ENCODE data around the gene MYO5B.

MYO5B gene

DNA sequence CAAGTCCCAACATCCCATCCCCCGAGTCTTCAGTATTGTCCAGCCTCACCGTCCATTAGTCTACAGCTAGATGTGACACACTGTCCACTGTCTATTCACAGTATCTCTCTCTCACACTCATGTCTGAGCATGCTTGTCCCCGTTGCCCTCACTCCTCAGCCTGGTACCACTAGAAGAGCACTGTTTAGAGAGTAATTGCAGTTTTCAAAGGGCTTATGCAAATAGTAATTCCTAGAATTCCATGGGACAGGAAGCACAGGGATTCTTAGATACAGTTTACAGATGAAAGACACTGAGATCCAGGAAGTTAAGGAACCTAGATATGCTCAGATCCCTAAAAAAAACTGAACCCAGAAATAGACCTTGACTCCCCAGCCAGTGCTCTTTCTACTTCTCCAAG lies 125.5 kb downstream of the MYO5B start:
- no peak overlapping the region for H3K27ac ChIP-seq (ENCODE audit: low read depth, low read length)
- no peak overlapping the region for H3K4me3 ChIP-seq (ENCODE audit: low read length)
- no peaks in the 10 kb centered on the region for H3K4me1 ChIP-seq (ENCODE audit: control insufficient read depth, insufficient read depth, low read length)
- no peak overlapping the region for H3K9ac ChIP-seq (ENCODE audit: low read length)
- H3K27me3 ChIP-seq (ENCODE audit: control insufficient read depth, insufficient read depth, low read length): no peaks in the 10 kb centered on the region
- no peaks in the 10 kb centered on the region for H3K36me3 ChIP-seq (ENCODE audit: control insufficient read depth, insufficient read depth, low read length)

DNA sequence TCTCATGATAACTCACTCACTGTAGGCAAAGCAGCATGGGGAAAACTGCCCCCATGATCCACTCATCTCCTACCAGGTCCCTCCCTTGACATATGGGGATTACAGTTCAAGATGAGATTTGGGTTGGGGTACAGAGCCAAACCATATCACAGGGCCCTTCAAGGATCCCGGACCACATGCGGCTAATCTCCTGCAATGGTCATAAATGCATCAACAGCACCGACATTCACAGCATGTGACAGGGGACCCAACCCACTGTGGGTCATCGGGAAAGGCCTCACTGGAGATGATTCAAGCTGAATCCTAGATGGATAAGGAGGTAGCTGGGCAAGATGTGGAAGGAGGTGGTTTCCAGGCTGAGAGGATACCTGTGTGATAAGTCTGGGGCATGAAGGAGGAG lies 129.4 kb downstream of the MYO5B start:
- no peaks in the 10 kb centered on the region for H3K4me1 ChIP-seq (ENCODE audit: control insufficient read depth, insufficient read depth, low read length)
- no peak overlapping the region for H3K4me3 ChIP-seq (ENCODE audit: low read length)
- no peaks in the 10 kb centered on the region for H3K36me3 ChIP-seq (ENCODE audit: control insufficient read depth, insufficient read depth, low read length)
- H3K9ac ChIP-seq (ENCODE audit: low read length): no peak overlapping the region
- no peaks in the 10 kb centered on the region for H3K27me3 ChIP-seq (ENCODE audit: control insufficient read depth, insufficient read depth, low read length)
- no peak overlapping the region for H3K27ac ChIP-seq (ENCODE audit: low read depth, low read length)

DNA sequence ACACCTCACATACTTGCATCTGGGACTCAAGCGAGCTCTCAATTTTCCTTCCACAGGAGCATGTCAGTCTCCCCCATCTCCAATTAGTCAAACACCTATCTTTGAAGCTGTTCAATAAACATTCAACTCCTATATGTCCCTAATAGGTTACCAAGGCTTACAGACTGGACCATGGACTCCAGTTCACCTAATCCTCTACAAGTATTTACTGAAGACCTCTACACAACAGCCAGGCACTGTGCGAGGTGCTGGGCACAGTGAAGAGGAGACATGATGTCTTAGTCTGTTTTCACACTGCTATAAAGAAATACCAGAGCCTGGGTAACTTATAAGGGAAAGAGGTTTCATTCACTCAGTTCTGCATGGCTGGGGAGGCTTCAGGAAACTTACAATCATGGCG lies 129.9 kb downstream of the MYO5B start:
- Histone ChIP-seq H3K9ac (ENCODE audit: low read length) (no peak overlapping the region), H3K36me3 (ENCODE audit: control insufficient read depth, insufficient read depth, low read length) (no peaks in the 10 kb centered on the region), H3K4me1 (ENCODE audit: control insufficient read depth, insufficient read depth, low read length) (no peaks in the 10 kb centered on the region), H3K4me3 (ENCODE audit: low read length) (no peak overlapping the region), H3K27ac (ENCODE audit: low read depth, low read length) (no peak overlapping the region), H3K27me3 (ENCODE audit: control insufficient read depth, insufficient read depth, low read length) (no peaks in the 10 kb centered on the region)

DNA sequence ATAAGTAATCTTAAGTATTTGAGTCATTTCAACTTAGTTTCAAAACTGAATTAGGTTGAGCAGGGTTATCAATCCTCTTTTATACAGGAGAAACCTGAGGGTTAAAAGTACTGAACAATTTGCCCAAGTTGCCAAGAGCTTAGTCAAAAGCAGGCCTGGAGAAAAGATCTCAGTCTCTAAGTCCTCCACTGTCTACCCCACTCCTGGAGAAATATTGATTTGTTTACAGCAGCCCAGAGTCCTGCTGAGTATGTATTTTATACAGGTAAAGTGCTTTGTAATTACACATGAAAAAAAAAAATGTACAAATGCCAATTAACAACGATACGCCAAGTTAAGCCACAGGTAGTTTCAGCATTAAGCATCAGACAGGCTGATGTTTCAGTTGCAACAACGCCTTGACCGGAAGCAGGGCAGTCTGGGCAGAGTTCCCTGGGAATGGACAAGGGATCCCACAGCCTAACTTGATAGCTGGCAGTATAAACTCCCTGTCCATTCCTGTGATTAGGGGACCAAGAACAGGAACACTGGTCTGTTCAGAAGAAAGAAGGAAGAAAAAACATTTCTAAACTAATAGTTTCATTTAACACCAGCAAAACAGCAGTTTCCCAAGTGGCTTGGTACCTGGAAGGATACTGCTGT lies 132.9 kb downstream of the MYO5B start:
- Histone ChIP-seq H3K9ac (ENCODE audit: low read length) (no peak overlapping the region), H3K27me3 (ENCODE audit: control insufficient read depth, insufficient read depth, low read length) (no peaks in the 10 kb centered on the region), H3K27ac (ENCODE audit: low read depth, low read length) (no peak overlapping the region), H3K4me1 (ENCODE audit: control insufficient read depth, insufficient read depth, low read length) (no peaks in the 10 kb centered on the region), H3K4me3 (ENCODE audit: low read length) (no peak overlapping the region), H3K36me3 (ENCODE audit: control insufficient read depth, insufficient read depth, low read length) (no peaks in the 10 kb centered on the region)

DNA sequence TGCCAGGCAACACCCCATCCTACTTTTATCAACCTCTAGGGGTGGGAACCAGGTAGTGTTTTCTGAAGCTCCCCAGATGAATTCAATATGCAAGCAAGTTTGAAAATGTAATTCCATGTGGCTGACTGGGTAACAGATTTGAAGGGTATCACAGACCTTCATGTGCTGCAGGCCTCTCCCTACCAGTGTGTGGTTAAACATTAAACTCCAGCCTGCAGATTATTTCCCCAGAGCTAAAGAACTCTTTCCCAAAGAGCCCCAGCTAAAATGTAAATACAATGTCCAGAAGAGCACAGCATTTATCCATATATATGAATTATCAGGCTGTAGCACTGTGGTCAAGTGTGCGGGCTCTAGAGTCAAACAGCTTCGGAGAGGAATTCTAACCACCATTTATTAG lies 134.1 kb downstream of the MYO5B start:
- no peak overlapping the region for H3K9ac ChIP-seq (ENCODE audit: low read length)
- H3K4me3 ChIP-seq (ENCODE audit: low read length): no peak overlapping the region
- no peaks in the 10 kb centered on the region for H3K27me3 ChIP-seq (ENCODE audit: control insufficient read depth, insufficient read depth, low read length)
- H3K27ac ChIP-seq (ENCODE audit: low read depth, low read length): no peak overlapping the region
- no peaks in the 10 kb centered on the region for H3K4me1 ChIP-seq (ENCODE audit: control insufficient read depth, insufficient read depth, low read length)
- no peaks in the 10 kb centered on the region for H3K36me3 ChIP-seq (ENCODE audit: control insufficient read depth, insufficient read depth, low read length)

DNA sequence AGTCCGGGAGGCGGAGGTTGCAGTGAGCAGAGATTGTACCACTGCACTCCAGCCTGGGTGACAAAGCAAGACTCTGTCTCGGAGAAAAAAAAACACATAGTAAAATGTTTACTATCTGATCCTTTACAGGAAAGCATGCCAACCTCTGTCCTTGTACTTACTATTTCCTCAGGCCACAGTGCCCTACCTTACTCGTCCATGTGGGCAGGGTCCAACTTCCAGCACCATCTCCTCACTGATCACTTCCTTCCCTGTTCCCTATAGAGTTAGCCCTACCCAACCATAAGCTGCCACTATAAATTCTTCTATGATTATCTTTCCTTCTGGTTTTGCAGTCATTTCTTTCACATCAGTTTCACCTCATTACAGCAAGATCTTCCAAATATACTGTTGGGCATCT lies 136.2 kb downstream of the MYO5B start:
- H3K36me3 ChIP-seq (ENCODE audit: control insufficient read depth, insufficient read depth, low read length): no peaks in the 10 kb centered on the region
- H3K27ac ChIP-seq (ENCODE audit: low read depth, low read length): no peak overlapping the region
- H3K4me3 ChIP-seq (ENCODE audit: low read length): no peak overlapping the region
- no peaks in the 10 kb centered on the region for H3K4me1 ChIP-seq (ENCODE audit: control insufficient read depth, insufficient read depth, low read length)
- H3K9ac ChIP-seq (ENCODE audit: low read length): no peak overlapping the region
- H3K27me3 ChIP-seq (ENCODE audit: control insufficient read depth, insufficient read depth, low read length): no peaks in the 10 kb centered on the region

DNA sequence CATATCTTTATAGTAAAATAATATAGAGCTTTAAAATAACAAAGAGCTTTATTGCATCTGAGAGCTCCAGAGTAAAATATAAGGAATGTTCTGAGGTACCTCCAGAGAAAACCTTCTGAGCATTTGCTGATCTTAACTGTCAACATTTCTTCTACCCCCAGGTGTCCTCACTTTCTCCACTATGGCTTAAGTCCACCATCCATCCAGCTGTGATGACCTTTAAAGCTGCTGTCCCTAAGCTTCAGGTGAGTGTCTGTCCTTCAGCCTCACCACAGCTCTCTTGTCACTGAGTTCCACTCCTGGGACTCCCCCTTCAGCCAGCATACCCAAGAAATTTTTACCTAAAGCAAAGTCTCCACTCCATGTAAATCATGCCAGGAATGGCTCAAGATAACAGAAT lies 137.9 kb downstream of the MYO5B start:
- Histone ChIP-seq H3K9ac (ENCODE audit: low read length) (no peak overlapping the region), H3K36me3 (ENCODE audit: control insufficient read depth, insufficient read depth, low read length) (no peaks in the 10 kb centered on the region), H3K4me1 (ENCODE audit: control insufficient read depth, insufficient read depth, low read length) (no peaks in the 10 kb centered on the region), H3K27ac (ENCODE audit: low read depth, low read length) (no peak overlapping the region), H3K27me3 (ENCODE audit: control insufficient read depth, insufficient read depth, low read length) (no peaks in the 10 kb centered on the region), H3K4me3 (ENCODE audit: low read length) (no peak overlapping the region)

DNA sequence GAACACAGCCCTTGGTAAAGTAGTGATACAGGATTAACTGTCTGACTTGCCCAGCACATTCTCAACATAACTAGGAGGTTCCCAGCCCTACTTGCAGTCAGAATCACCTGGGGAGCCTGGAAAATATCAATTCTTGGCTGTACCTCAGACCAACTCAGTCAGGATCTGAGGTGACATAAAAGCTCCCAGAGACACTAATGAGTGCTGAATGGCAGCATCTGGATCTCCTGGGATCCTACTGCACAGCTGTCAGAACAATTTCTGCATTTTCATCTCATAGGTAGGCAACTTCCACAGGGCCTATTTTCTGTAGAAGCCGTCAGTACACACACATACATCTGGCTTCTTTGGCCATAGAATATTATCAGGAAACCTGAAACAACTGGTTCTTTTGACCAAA lies 138.8 kb downstream of the MYO5B start:
- H3K4me3 ChIP-seq (ENCODE audit: low read length): no peak overlapping the region
- no peaks in the 10 kb centered on the region for H3K4me1 ChIP-seq (ENCODE audit: control insufficient read depth, insufficient read depth, low read length)
- no peak overlapping the region for H3K27ac ChIP-seq (ENCODE audit: low read depth, low read length)
- H3K36me3 ChIP-seq (ENCODE audit: control insufficient read depth, insufficient read depth, low read length): no peaks in the 10 kb centered on the region
- no peak overlapping the region for H3K9ac ChIP-seq (ENCODE audit: low read length)
- no peaks in the 10 kb centered on the region for H3K27me3 ChIP-seq (ENCODE audit: control insufficient read depth, insufficient read depth, low read length)

DNA sequence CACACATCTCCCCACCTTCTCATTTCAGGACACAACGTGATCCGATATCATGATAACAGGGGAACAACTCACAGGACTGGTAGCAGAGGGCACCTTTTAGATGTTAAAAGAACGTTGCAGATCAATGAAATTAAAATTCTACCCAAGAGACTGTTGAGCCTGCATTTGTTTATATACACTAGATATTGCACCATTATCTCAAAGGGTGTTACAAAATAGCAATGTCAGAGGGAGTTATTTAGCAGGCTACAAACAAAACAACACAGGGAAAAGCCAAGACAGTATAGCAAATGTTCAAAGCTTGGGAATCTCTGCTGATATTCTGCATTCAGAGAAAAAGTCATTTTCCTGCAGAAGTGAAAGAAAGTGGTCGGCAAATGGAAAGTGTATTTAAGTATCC lies 139.5 kb downstream of the MYO5B start:
- Histone ChIP-seq H3K27ac (ENCODE audit: low read depth, low read length) (no peak overlapping the region), H3K9ac (ENCODE audit: low read length) (no peak overlapping the region), H3K27me3 (ENCODE audit: control insufficient read depth, insufficient read depth, low read length) (no peaks in the 10 kb centered on the region), H3K4me3 (ENCODE audit: low read length) (no peak overlapping the region), H3K4me1 (ENCODE audit: control insufficient read depth, insufficient read depth, low read length) (no peaks in the 10 kb centered on the region), H3K36me3 (ENCODE audit: control insufficient read depth, insufficient read depth, low read length) (no peaks in the 10 kb centered on the region)

DNA sequence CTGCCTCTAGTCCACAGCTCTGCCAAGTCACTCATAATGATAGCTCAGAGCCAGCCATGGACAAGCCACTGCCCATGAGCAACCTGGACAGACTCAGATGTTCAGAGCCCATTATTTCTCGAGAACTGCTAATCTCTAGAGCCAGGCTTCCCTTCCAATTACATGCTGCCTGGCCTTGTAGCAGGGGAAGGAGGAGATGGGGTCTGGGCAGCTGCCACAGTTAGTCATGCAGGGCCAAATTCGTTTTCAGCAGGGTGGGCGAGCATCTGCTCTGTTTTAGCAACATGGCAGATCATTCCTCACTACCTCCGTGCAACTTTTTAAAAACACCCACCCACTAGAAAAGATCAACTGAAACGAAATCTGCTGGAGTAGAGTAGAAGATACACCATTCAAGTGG lies 141.8 kb downstream of the MYO5B start:
- Histone ChIP-seq H3K36me3 (ENCODE audit: control insufficient read depth, insufficient read depth, low read length) (no peaks in the 10 kb centered on the region), H3K4me1 (ENCODE audit: control insufficient read depth, insufficient read depth, low read length) (no peaks in the 10 kb centered on the region), H3K27ac (ENCODE audit: low read depth, low read length) (no peak overlapping the region), H3K9ac (ENCODE audit: low read length) (no peak overlapping the region), H3K27me3 (ENCODE audit: control insufficient read depth, insufficient read depth, low read length) (no peaks in the 10 kb centered on the region), H3K4me3 (ENCODE audit: low read length) (no peak overlapping the region)

DNA sequence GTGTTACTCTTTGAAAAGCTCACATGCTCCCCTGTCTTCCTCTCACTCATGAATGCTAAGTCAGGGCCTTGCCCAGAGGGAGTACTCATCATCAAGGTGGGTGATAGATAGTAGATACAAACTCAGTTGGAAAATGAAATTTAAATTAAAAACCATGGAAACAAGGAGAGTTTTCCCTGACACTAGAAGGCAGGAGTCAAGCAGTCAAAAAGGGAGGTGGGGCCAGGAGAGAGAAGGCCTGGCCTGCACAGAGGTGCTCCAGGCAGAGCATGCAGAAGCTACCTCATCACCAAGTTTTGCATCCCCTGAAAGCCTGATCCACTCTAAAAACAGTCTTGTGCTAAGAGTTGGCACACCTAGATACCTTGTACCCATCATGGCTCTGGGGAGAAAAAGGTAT lies 143.7 kb downstream of the MYO5B start:
- Histone ChIP-seq H3K4me1 (ENCODE audit: control insufficient read depth, insufficient read depth, low read length) (no peaks in the 10 kb centered on the region), H3K36me3 (ENCODE audit: control insufficient read depth, insufficient read depth, low read length) (no peaks in the 10 kb centered on the region), H3K9ac (ENCODE audit: low read length) (no peak overlapping the region), H3K4me3 (ENCODE audit: low read length) (no peak overlapping the region), H3K27me3 (ENCODE audit: control insufficient read depth, insufficient read depth, low read length) (no peaks in the 10 kb centered on the region), H3K27ac (ENCODE audit: low read depth, low read length) (no peak overlapping the region)

DNA sequence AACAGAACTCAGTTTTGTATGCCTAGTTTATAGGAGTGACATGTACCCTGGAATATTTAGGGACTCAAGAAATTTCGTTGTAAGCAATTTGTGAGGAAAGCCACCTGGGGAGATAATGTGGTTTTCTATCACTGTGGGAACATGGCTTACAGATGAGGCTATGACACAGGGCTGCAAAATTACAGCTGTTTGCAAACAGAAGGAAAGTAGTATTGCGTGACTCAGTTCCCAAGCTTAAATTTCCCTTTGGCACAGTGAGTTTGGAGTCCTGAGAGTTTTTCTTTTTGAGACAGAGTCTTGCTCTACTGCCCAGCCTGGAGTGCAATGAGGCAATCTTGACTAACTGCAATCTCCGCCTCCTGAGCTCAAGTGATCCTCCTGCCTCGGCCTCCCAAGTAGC lies 149.8 kb downstream of the MYO5B start:
- H3K4me1 ChIP-seq (ENCODE audit: control insufficient read depth, insufficient read depth, low read length): no peaks in the 10 kb centered on the region
- no peak overlapping the region for H3K9ac ChIP-seq (ENCODE audit: low read length)
- H3K36me3 ChIP-seq (ENCODE audit: control insufficient read depth, insufficient read depth, low read length): no peaks in the 10 kb centered on the region
- no peak overlapping the region for H3K27ac ChIP-seq (ENCODE audit: low read depth, low read length)
- no peak overlapping the region for H3K4me3 ChIP-seq (ENCODE audit: low read length)
- H3K27me3 ChIP-seq (ENCODE audit: control insufficient read depth, insufficient read depth, low read length): no peaks in the 10 kb centered on the region

DNA sequence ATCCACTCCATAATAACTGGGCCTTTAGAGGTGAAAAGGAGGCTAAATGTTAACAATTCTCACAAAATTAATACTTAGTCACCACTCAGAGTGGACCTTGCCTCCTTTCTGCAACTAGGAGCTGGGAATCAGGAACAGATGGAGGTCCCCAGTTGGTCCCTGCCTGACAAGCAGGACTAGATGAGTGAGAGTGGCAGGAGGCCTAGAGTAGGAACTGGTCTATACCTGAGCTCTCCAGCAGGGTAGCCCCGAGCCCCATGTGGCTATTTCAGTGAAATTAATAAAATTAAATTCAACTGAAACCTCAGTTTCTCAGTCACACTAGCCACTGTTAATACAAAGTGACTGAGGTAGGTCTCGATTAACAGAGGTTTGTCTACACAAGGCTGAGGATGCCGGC lies 150.5 kb downstream of the MYO5B start:
- Histone ChIP-seq H3K9ac (ENCODE audit: low read length) (no peak overlapping the region), H3K27me3 (ENCODE audit: control insufficient read depth, insufficient read depth, low read length) (no peaks in the 10 kb centered on the region), H3K36me3 (ENCODE audit: control insufficient read depth, insufficient read depth, low read length) (no peaks in the 10 kb centered on the region), H3K27ac (ENCODE audit: low read depth, low read length) (no peak overlapping the region), H3K4me1 (ENCODE audit: control insufficient read depth, insufficient read depth, low read length) (no peaks in the 10 kb centered on the region), H3K4me3 (ENCODE audit: low read length) (no peak overlapping the region)

Data from rectal smooth muscle tissue (tissue), 1 donor.